Measurements from ENCODE around the gene KIRREL1.
A peak's percentile ranks its signal among the peaks of the same experiment; 100 is the strongest.

KIRREL1 gene

DNA sequence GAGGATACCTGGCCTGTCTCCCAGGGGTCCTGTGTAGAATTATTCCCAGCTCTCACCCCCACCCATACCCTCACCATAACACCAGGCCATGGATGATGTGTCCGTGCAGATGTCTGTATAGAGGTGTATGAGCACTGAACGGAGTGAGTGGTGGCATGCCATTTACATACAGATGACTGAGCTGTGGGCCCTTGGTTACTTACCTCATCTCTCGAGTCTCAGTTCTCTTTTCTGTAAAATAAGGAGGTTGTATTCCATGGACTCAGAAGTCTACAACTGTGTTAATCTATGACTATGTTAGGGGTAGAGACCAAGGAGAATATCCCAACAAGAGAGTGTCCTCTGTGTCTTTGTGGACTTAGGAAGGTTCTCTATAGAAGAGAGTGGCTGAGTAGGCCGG lies 121.7 kb downstream of the KIRREL1 start:
- TF ChIP-seq POU2F2 (IDR thresholded peaks at IDR 0.05; ENCODE audit: low read depth, low read length) (peak; percentile 79), SPI1 (IDR thresholded peaks at IDR 0.05; ENCODE audit: low read depth, low read length) (peak; percentile 96), PAX5 (IDR thresholded peaks at IDR 0.05; ENCODE audit: insufficient read depth, low read length, severe bottlenecking) (no peak)
- FAIRE-seq (no peak), DNase-seq (ENCODE audit: insufficient read length, low spot score) (no peak)

DNA sequence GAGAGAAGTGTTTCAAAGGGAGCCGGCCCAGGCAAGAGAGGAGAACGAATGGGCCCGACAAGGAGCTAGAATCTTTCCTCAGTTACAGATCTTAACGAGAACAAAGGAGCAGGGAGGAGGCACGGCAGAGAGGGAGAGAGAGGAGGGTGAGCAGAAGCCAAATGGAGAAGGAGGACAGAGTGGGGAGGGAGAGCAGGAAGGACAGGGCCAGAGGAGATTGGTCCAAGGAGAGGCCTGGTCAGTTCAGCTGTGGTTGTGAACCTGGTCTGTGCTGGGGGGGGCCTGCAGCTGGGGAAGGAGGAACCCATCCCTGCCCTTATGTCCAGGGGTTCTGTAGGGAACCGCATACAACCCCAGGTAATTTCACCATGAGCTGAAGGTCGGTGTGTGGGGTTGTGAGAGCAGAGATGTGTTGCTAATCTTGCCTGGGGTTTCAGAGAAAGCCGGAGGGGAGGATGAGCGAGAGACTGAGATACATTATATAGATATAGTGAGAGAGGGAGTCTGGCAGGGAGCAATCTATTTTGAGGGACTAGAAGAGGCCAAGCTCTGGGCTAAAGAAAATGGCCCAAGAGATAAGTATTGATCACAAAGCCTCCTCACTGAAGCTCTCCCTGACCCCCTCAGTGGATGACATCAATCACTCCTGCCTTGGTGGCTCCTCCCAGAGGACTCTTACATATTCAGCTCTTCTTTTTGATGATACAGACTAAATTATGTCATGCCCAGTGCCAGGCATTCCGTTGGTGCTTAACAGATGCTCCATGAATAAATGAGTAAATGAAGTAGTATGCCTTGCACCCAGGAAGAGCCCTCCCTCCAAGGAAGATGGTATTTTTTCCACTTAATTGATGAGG lies 123.1 kb downstream of the KIRREL1 start:
- DNase-seq (ENCODE audit: insufficient read length, low spot score) (no peak), FAIRE-seq (no peak)
- no peak for TF ChIP-seq SPI1 (IDR thresholded peaks at IDR 0.05; ENCODE audit: low read depth, low read length)
- no peak for TF ChIP-seq POLR2A (IDR thresholded peaks at IDR 0.05; ENCODE audit: low read depth, low read length)
- TF ChIP-seq POU2F2 (IDR thresholded peaks at IDR 0.05; ENCODE audit: low read depth, low read length), result no peak
- no peak for TF ChIP-seq POLR2AphosphoS5 (IDR thresholded peaks at IDR 0.05; ENCODE audit: low read depth, low read length)
- no peak for TF ChIP-seq TAF1 (IDR thresholded peaks at IDR 0.05; ENCODE audit: low read depth, low read length)

DNA sequence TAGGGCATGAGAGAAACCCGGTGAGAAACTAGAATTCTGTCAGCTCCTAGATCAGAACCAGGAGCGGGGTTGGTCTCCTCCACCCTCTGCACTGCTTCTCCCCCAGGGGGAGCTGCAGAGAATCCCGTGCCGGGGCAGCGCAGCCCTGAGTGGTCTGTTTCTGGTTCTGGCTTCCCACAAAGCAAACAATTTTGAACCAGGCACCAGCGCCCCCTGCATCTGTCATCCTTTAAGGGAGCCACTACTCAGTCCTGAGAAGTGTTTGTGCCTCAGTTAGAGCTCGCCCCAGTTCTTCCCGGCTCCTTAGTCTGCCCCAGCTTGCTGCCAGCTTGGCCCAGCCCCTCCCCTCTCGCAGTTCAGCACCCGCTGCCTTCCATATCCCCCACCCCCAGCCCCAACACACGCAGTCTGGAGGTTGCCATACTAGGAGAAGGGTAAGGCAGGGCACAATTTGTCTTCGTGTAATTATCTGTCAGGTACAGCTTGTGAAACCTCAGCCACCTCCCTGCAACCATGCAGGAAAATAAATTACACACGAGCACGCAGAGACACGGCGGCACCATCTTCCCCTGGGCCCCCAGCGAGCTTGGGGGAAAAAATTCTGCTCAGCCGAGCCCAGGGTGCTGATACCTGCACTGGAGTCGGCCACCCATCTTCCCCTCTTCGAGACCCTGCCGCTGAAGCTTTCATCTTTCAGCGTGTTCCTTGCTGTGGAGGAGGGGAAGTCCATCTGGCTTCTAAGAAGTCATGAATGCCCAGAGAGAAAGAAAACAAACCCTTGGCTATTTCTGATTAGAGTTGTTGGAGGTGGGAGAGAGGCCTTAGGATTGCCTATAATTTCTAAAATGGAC lies 124.6 kb downstream of the KIRREL1 start:
- DNase-seq (ENCODE audit: insufficient read length, low spot score), result peak; percentile 49
- no peak for TF ChIP-seq TAF1 (IDR thresholded peaks at IDR 0.05; ENCODE audit: low read depth, low read length)
- no peak for TF ChIP-seq SPI1 (IDR thresholded peaks at IDR 0.05; ENCODE audit: low read depth, low read length)
- TF ChIP-seq POU2F2 (IDR thresholded peaks at IDR 0.05; ENCODE audit: low read depth, low read length), result no peak
- no peak for TF ChIP-seq POLR2A (IDR thresholded peaks at IDR 0.05; ENCODE audit: low read depth, low read length)
- no peak for TF ChIP-seq POLR2AphosphoS5 (IDR thresholded peaks at IDR 0.05; ENCODE audit: low read depth, low read length)
- no peak for TF ChIP-seq PAX5 (IDR thresholded peaks at IDR 0.05; ENCODE audit: insufficient read depth, low read length, severe bottlenecking)
- no peak for FAIRE-seq

GRCh38 chr1:158118713-158119402 lies 125.4 kb downstream of the KIRREL1 start:
- no peak for DNase-seq (ENCODE audit: insufficient read length, low spot score)
- no peak for FAIRE-seq
- TF ChIP-seq TAF1 (IDR thresholded peaks at IDR 0.05; ENCODE audit: low read depth, low read length), result no peak
- no peak for TF ChIP-seq POLR2A (IDR thresholded peaks at IDR 0.05; ENCODE audit: low read depth, low read length)
- no peak for TF ChIP-seq POLR2AphosphoS5 (IDR thresholded peaks at IDR 0.05; ENCODE audit: low read depth, low read length)
- no peak for TF ChIP-seq SPI1 (IDR thresholded peaks at IDR 0.05; ENCODE audit: low read depth, low read length)
- TF ChIP-seq PAX5 (IDR thresholded peaks at IDR 0.05; ENCODE audit: insufficient read depth, low read length, severe bottlenecking), result no peak
- no peak for TF ChIP-seq POU2F2 (IDR thresholded peaks at IDR 0.05; ENCODE audit: low read depth, low read length)

DNA sequence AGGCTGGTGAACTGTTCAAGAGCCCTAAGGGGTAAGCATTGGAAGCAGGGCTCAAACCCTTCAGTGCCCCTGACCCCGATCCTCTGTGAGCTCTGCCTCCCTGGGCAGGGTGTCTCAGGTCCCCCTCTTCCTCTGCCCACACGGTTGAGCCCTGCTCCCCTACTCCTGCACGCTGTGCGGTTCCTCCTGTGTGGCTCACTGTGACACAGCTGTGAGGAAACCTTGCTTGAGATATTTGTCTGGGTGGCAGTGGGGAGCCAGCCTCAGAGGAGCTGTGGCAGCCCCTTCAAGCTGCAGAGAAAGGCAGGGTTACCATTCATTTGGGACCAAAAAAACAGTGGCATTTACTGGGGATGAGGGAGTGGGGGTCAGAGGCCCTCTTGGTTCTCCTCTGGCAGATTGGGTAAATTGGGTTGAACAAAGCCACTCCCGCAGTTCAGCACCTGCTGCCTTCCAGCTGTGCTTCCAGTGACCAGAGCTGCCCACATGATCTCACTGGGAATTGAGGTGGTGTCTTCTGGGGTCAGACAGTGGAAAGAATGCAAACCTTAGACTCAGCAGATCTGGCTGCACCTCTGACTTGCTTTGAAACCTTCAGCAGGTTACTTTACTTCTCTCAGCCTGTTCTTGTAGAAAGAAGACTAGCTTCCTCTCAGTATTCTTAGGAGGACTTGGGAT lies 126.7 kb downstream of the KIRREL1 start:
- no peak for FAIRE-seq
- TF ChIP-seq TAF1 (IDR thresholded peaks at IDR 0.05; ENCODE audit: low read depth, low read length) (no peak), SPI1 (IDR thresholded peaks at IDR 0.05; ENCODE audit: low read depth, low read length) (no peak), POU2F2 (IDR thresholded peaks at IDR 0.05; ENCODE audit: low read depth, low read length) (no peak), POLR2AphosphoS5 (IDR thresholded peaks at IDR 0.05; ENCODE audit: low read depth, low read length) (no peak), POLR2A (IDR thresholded peaks at IDR 0.05; ENCODE audit: low read depth, low read length) (no peak), PAX5 (IDR thresholded peaks at IDR 0.05; ENCODE audit: insufficient read depth, low read length, severe bottlenecking) (no peak)

GRCh38 chr1:158121604-158122254 lies 128.3 kb downstream of the KIRREL1 start:
- peak; percentile 70 for FAIRE-seq
- TF ChIP-seq POLR2A (IDR thresholded peaks at IDR 0.05; ENCODE audit: low read depth, low read length), result no peak
- DNase-seq (ENCODE audit: insufficient read length, low spot score), result no peak

More for the DNA sequence above, 126.7 kb downstream of the KIRREL1 start:
- no peak for DNase-seq (ENCODE audit: insufficient read length, low spot score)

DNA sequence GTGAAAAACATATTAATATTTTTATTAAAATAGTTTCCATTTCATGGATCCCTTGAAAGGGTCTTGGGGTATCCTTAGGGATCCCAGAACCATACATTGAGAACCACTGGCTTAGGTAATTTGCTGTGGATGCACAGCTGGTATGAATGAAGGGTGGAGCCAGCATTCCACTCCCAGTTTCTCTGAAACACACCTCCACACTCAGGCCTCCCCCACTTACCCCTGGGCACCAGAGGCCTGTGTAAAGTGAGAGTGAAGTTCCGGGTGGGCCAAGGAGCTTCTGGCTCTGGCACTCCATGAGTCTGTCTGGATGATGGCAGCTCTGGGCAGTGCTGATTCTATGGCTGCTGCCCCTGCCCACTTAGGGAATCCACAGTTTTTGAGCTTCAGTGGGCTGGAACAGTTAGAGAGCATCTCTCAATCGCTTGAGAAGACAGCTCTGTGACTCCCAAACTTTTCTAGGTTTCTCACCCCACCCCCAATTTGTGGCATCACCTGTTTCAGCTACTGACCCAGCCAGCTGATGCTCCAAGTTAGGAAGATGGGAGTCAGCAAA lies 129.5 kb downstream of the KIRREL1 start:
- no peak for DNase-seq (ENCODE audit: insufficient read length, low spot score)
- no peak for FAIRE-seq
- no peak for TF ChIP-seq POLR2A (IDR thresholded peaks at IDR 0.05; ENCODE audit: low read depth, low read length)
- TF ChIP-seq POU2F2 (IDR thresholded peaks at IDR 0.05; ENCODE audit: low read depth, low read length), result no peak

DNA sequence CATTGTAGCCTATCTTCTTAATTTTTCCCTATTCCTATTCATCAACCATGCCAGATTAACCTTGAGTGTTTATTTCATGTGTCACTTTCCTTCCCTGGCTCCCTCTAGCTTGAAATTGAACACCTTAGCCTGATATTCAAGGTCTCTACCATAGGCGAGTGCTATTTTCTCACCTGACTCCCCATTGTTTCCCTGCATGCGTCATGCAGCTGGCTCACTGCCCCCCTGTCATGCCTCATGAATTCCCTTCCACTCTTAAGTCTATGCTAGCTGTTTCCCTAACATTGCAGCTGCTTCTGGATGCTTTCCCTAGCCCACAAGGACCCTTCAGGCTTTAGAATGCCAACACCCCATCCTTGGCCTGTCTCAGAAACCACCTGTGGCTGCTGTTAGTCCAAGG lies 130.6 kb downstream of the KIRREL1 start:
- no peak for FAIRE-seq
- DNase-seq (ENCODE audit: insufficient read length, low spot score), result no peak
- TF ChIP-seq POU2F2 (IDR thresholded peaks at IDR 0.05; ENCODE audit: low read depth, low read length) (no peak), TAF1 (IDR thresholded peaks at IDR 0.05; ENCODE audit: low read depth, low read length) (no peak), POLR2AphosphoS5 (IDR thresholded peaks at IDR 0.05; ENCODE audit: low read depth, low read length) (no peak), POLR2A (IDR thresholded peaks at IDR 0.05; ENCODE audit: low read depth, low read length) (no peak), PAX5 (IDR thresholded peaks at IDR 0.05; ENCODE audit: insufficient read depth, low read length, severe bottlenecking) (no peak), SPI1 (IDR thresholded peaks at IDR 0.05; ENCODE audit: low read depth, low read length) (no peak)
